ENCODE data around the gene SHC3. TPM values are rescaled to one million over a fixed set of nuclear protein-coding genes. Genes with fewer than 3 reads are reported as not detected.

The SHC3 gene
- total RNA-seq, 1 donor from 2014 or later = 0.10 TPM

DNA sequence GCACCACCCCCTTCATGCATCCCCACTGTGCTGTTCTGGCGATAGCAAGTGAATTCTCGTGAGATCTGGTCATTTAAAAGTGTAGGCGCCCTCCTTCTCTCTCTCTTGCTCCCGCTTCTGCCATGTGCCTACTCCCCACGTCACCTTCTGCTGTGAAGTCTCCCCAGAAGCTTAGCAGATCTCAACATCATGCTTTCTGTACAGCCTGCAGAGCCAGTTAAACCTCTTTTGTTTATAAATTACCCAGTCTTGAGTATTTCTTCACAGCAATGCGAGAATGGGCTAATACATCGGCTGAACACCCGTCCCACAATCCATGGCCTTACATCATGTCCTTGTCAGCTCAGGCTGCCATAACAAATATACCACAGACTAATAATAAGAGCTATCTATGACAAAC lies 17.4 kb downstream of the SHC3 start:
- DNase-seq (ENCODE audit: low spot score) (no peak), ATAC-seq (no peak)

DNA sequence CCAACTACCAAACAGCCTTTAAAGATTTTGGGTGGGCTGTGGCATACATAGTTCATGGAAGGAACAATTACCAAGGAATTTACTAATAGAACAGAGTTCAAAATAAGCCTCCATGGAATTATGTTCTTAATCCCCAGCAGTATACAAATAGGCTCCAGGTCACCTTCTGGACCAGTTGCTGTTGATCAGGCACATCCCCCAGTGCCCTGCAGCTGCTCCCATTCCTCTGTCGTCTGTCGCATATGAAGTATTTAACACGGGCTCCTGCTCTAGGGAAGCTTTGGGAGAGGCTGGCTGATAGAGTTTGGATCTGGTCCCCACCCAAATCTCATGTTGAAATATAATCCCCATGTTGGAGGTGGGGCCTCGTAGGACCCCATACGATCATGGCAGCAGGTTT lies 17.8 kb downstream of the SHC3 start:
- no peak for ATAC-seq
- no peak for DNase-seq (ENCODE audit: low spot score)

DNA sequence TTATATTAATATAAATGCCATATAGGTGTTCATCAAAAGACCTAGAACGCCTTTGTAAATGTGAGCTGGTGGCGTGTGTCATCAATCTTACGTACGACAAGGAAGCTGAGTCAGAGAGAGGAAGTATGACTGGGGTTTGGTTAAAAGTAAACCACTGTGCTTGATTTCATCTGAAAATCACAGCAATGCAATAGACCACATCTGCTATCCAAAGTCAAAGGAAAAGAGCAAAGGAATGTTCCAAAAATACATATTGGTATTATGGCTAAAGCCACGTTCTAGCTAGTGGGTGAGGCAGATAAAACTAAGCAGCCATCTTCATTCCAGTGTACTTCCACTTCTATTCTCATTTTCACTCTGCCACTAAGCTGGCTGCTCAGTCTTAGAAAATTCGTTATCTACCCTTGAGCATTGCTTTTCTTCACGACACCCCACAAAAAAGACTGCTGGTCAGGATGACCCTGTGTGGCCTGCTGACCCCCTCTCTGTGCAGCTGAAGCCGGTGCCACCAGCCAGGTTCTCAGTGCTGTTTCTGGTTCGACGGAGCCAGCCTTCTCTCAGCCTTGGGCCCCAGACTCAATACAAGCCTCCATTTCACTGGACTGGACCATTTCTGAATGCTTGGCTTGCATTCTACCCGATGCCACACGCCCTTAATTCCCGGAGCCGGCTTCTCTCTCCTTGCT lies 23.8 kb downstream of the SHC3 start:
- DNase-seq (ENCODE audit: low spot score) (no peak), ATAC-seq (no peak)

DNA sequence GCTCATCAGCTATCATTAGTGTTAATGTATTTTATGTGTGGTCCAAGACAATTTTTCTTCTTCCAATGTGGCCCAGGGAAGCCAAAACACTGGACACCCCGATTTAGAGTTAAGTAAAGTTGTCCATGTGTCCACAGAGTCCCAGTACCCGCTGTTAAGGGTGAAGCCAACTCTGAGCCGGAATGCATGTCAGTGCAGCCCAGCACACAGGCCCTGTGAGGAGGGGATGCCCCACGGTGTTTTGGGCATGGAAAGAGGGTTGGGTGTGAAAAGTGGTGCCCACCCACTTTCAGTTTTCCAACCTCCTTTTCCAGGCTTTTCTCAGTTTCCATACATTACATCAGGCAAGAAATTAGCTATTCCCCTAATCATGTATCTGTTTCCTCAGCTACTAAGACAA lies 24.4 kb downstream of the SHC3 start:
- DNase-seq (ENCODE audit: low spot score) (no peak), ATAC-seq (no peak)

DNA sequence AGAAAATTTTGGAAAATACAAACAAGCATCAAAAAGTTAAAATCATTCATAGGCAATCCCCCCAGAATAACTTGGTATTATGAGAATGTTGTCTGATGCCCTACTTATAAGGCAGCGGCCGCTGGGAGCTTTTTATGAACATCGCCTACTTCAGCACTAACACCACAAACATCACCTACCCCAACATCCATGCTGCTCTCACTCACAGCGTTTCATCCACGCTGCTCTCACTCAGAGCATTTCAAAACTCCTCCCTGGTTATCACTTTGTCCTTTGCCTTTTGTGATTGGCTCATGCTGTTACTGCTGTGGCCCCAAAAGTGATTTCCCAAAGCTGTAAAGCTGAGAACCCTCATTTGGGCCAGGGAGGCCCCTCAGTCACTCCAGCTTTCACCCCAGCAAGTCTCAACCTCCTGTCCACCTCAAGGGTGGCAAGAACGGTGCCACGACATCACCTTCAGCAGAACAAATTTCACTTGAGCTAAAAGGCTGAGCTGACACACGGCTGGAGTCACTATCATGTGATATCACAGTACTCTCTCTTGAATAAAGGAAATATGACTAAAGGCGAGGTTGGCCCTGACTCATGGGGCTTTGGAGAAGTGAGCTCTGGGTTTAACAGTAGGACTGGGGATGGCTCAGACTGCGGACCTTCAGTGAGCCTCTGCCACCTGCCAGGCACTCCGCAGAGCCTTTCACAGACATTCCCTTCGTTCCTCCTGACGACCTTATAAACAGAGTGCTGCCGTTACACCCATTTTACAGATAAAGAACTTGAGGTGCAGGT lies 25.2 kb downstream of the SHC3 start:
- ATAC-seq (no peak), DNase-seq (ENCODE audit: low spot score) (no peak)

DNA sequence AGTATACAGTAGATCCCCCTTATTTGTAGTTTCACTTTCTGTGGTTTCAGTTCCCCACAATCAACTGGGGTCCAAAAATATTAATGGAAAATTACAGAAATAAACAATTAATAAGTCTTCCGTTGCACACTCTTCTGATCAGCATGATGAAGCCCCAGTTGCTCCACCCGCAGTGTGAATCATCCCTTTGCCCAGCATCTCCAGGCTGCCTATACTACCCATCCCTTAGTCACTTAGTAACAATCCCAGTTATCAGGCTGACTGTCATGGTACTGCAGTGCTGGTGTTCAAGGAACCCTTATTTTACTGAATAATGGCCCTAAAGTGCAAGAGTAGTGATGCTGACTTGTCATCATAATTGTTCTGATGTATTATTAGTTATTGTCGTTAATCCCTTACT lies 28.9 kb downstream of the SHC3 start:
- DNase-seq (ENCODE audit: low spot score) (no peak), ATAC-seq (no peak)

DNA sequence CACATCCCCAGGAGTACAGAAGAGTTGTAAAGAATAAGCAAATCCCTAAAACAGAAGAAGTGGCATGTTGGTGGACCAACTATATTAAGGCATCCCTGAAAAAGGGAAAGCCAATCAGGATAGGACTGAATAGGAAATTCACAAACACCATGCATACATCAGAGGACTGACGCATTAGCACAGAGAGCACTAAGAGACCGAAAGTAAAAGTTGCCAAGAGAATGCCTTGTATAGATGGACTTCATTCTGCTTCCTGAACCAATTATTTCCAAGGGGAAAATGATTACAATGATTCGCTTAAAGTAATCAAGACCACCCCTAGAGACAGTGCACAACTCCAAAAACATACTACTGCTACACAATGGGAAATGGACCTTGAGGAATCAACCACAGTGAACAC lies 33.5 kb downstream of the SHC3 start:
- DNase-seq (ENCODE audit: low spot score) = no peak
- no peak for ATAC-seq

DNA sequence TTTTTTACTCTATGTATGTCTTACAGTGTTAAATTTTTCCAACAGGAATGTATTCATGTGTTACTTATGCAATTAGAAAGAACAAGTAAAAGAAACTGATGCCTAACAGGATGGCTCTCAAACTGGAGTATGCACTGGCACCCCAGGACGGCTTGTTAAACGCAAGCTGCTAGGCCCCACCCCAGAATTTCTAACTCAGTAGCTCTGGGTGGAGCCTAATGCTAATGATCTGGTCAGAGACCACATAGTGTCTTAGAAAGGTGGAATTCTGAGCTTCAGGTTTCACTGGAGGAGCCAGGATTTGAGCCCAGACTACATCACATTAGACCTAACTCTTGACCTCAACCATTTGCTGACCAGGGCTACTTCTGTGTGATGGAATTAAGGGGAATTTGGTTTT lies 34.4 kb downstream of the SHC3 start:
- DNase-seq (ENCODE audit: low spot score) = no peak

DNA sequence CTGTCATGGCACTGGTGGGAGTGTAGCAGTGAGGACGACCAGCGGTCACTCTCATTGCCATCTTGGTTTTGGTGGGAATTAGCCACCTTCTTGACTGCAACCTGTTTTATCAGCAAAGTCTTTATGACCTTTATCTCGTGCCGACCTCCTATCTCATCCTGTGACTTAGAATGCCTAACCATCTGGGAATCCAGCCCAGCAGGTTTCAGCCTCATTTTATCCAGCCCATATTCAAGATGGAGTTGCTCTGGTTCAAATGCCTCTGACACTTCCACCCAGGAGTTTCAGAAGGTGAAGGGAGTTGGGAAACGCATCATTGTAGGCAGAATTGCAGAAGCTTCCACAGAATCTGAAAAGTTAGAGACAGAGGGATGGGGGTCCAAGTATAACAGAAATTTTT lies 35.4 kb downstream of the SHC3 start:
- no peak for ATAC-seq
- DNase-seq (ENCODE audit: low spot score) = no peak

More for the DNA sequence above, 34.4 kb downstream of the SHC3 start:
- no peak for ATAC-seq

DNA sequence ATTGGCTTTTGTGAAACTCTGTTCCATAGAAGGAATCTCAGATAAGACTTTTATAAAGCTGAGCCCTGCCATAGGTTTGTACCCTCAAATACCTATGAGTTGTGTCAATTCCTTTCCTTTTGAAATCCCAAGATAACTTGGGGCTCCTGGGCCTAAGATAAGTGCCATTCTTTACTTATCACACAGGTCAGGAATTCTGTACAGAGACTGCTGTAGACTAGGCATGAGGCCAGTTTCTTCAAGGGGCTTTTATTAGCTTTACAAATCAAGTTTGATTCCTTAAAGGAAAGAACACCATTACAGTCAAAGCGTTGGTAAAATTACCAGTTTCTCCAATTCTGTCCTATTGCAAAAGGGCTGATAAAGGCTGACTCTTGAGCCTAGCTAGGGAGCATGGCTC lies 39.2 kb downstream of the SHC3 start:
- ATAC-seq (no peak), DNase-seq (ENCODE audit: low spot score) (no peak)

DNA sequence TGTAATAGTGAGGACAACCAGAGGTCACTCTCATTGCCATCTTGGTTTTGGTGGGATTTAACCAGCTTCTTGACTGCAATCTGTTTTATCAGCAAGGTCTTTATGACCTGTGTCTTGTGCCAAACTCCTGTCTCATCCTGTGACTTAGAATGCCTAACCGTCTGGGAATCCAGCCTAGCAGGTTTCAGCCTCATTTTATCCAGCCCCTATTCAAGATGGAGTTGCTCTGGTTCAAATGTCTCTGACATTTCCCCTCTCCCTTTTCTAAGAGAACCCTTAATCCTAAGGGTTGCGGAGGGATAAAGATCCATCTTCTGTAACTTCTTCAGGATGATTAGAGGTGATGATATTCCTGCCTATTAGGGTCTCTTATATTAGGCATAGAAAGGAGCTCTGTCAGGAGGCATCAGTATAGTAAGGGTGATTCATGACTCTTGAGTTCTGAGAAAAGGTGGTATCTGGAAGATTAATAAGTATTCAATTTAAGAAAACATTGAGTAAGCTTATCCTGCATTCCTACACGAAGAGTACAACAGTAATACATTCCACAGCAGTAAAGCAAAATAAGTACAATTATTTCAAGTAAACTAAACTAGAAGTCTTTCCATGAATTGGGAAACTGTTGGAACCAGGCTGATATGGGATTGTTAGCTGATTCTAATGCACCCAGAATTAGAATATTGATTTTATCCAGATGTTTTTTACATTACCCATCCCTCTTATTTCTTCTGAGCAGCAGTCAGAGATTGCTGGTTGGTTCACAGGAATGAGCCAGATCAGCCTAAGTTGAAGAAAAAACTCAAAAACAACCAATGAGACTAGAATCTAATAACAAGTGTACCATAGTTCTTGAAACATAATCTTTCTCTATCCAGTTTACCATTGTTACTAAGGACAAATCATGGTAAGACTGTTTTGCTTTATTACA lies 39.9 kb downstream of the SHC3 start:
- DNase-seq (ENCODE audit: low spot score) (no peak), ATAC-seq (no peak)

DNA sequence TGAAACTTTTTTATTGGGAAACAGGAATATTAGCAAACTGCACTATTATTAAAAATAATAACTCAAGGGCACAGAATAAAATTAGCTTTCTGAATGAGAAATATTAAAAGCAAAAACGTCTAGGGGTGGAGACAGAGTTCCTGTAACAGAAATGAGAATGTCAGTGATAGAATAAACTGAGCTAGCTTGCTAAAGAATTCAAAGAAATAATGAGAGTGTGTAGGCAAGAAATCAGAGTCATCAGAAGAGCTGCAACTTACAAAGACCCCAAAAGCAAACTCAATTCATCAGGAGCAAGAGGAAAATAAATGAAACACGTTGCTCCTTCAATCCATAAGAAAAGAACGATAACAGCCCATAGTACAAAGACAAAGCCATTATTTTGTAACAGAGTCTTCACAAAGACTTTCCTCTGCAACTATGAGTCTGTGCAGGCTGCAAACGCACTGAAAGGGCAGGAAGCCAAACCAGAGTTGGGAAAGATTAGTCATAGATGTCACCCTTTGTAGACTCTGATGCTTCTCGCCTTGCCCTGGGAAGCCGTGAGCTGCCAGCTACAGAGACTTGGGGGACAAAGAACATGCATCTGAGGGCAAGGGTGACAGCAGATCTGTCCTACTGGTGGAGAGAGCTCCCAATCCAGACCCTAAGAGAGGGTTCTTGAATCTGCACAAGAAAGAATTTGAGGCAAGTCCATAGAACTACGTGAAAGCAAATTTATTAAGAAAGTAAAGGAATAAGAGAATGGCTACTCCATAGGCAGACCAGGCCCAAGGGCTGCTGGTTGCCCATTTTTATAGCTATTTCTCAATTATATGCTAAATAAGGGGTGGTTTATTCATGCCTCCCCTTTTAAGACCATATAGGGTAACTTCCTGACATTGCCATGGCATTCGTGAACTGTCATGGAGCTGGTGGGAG lies 40.8 kb downstream of the SHC3 start:
- DNase-seq (ENCODE audit: low spot score) (no peak), ATAC-seq (no peak)

DNA sequence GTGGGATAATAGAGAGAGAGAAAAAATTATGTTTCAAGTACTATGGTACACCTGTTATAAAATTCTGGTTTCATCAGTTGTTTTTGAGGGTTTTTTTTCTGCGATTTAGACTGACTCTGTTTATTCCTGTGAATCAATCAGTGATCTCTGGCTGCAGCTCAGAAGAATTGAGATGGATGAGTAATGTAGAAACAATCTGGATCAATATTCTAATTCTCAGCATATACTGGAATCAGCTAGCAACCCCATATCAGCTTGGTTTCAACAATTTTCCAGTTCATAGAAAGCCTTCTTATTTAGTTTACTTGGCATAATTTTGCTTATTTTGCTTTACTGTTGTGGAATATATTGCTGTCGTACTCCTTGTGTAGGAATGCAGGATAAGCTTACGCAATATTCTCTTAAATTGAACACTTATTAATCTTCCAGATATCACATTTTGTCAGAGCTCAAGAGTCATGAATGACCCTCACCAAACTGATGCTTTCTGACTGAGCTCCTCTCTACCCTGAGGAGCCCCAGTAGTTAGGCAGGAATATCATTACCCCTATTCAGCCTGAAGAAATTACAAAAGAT lies 42.9 kb downstream of the SHC3 start:
- DNase-seq (ENCODE audit: low spot score) (no peak), ATAC-seq (no peak)

DNA sequence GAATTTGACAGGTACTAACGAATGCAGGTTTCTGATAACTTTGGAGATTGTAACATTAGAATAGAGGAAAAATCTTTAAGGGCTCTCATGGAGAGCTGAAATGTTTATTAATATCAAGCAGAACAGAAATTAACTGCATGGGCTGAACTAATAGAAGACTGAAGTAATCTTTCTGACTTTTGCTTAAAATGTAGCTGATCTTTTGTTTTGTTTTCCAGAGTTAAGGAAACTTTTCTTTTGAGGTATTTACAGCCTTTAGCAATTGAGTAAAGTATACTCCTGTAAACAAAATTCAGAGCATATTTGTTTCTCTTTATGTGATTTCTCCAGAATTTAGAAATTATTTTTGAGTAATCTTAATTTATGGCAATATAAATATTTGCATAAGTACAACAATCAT lies 43.9 kb downstream of the SHC3 start:
- no peak for ATAC-seq

DNA sequence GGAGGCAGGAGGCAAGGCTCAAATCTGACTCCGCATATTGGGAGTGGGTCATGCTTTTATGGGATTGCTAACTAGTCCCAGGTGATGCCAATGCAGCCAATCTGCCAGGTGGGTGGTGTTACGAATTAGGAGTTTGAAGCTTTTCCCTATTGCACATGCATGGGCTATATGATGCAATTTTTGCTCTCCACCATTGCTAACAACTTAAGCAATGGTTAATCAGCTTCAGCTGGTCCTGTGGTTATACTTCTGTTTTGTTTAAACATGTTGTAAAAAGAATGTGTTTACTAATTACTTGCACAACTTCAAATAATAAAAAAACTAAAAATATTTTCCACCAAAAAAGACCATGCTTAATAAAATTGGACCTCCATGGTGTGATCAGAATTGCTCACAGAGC lies 55.7 kb downstream of the SHC3 start:
- no peak for DNase-seq (ENCODE audit: low spot score)
- no peak for ATAC-seq

More for the DNA sequence above, 43.9 kb downstream of the SHC3 start:
- DNase-seq (ENCODE audit: low spot score) = no peak

DNA sequence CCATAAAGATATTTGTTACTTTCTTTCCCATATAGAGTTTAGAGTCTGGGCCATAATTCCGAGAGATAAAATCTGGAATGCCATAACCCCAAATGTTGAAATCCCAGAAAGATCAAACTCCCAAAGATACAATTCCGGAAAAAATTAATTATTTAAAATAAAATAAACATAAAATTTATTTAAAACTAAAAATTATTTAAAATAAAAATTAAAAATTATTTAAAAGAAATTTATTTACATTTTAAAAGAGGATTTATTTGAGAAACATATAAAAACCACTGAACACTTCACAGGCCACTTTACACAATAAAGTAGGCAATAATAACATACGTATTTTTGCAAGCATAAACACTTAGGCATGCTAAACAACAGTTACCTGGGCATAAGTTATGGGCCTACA lies 57.9 kb downstream of the SHC3 start:
- DNase-seq (ENCODE audit: low spot score) = no peak
- no peak for ATAC-seq

DNA sequence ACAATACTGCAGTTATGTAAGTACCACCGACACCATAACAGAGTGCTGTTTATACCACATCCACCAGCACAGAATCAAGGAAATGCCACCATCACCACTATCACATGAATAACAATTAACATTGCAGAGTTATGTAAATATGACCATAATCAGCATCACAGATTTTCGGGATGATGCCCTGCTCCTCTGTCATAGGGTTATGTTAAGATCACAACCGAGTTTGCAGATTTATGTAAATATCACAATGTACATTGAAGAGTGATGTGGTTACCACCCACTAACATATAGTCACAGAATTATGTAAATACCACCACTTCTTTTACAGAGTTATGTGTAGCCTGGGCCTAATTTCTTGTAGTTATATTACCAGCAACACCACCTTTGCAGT lies 61.8 kb downstream of the SHC3 start:
- no peak for ATAC-seq
- DNase-seq (ENCODE audit: low spot score) = no peak

DNA sequence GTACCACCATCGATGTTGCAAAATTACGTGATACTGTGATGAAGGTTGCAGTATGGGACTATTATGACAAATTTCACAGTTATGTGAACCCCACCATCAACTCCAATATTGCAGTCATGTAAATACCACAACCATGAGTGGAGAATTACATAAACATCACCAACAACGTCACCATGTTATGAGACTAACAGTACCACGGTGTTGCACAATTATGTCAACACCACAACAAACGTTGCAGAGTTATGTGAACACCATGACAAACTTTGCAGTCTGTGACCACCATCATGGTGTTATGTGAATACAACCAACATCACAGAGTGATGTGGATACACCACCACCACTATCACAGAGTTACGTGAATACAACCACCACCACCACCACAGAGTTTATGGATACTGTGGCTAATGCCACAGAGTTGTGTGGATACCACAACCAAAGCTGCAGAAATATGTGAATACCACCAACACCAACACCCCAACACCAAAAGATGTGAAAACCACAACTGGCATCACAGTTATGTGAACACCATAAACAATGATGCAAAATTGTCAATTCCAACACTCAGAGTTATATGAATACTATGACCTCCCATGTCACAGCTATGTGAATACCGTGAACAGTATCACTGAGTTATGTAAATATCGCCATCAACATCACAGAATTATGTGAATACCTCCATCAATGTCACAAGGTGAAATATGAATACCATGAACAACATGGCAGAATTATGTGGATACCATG lies 62.4 kb downstream of the SHC3 start:
- ATAC-seq = no peak

DNA sequence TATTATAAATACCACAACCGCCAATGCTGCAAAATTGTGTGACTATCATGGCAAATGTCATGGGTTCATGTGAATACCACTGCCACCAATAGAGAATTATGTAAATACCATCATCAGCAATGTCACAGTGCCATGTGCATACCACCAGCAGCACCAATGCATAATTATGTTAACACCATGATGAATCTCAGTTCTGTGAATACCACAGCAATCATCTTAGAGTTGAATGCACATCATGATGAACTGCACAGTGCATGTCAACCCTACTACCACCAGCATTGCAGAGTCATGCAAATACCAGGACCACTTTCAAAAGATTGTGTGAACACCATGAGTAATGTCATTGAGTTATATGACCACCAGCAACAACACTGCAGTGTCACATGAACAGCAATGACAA lies 63.2 kb downstream of the SHC3 start:
- ATAC-seq = no peak
- DNase-seq (ENCODE audit: low spot score) = no peak

More for the DNA sequence above, 62.4 kb downstream of the SHC3 start:
- no peak for DNase-seq (ENCODE audit: low spot score)
